GM21723 (cell line): Measurements from ENCODE around the gene DYNLT1.

Experiments
- ATAC-seq: cut with Tn5 transposase; IDR thresholded peaks from one replicate; pipeline ENCODE4 v1.9.1; 2021; ENCODE audit warnings: mild to moderate bottlenecking, moderate library complexity; ENCODE audit not compliant: unreplicated experiment

The DYNLT1 gene

GRCh38 chr6:158604048-158604406, 40.5 kb downstream of the DYNLT1 start:
- ATAC-seq, result no peak

DNA sequence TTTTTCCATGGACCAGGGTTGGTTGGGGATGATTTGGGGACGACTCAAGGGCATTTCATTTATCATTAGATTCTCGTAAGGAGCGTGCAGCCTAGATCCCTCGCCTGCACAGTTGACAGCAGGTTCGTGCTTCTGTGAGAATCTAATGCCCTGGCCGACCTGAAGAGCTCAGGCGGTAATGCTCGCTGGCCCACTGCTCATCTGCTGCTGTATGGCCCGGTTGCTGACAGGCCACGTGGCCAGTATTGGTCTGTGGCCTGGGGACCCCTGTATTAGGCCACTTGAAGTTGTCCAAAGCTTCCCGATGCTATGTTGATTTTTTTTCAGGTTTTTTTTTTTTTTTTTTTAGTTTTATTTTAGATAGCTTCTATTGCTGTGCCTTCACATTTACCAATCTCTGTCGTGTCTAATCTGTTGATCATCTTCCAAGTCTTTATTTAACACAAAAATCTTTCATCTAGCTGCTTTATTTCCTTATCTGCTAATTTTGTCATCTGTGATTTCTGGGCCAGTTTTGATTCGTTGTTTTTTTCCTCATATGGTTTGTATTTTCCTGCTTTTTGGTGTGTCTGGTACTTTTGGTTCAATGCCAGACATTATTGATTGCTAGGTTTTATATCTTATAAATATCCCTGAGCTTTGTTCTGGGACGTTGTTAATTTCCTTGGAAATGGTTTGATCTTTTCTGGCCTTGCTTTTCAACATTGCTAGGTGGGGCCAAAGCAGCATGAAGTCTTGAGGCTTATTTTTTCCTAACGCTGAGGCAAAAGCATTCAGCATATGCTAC, 41.1 kb downstream of the DYNLT1 start:
- ATAC-seq, result no peak

DNA sequence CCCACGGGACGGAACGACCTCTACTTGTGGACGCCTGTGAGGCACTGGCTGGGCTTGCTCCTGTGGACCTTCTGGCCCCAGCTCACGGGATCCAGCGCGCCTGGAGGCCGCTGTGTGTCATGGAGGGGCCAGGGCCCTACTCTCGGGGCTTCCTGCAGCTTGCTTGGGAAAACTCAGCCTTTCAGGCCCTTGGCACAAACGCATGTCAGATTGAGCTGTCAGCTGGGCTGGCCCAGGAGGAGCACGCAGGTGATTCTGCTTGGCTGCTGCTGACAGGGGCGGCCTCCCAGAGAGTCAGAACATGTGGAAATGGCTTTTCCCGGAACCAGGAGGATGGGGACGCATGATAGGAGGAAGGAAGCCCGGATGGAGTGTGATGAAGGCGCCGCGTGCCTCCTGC, 44.9 kb downstream of the DYNLT1 start:
- ATAC-seq, result no peak

- ATAC-seq, result no peak
Measured at GRCh38 chr6:158597565-158597964, 47.0 kb downstream of the DYNLT1 start.

- ATAC-seq, result no peak
Measured at GRCh38 chr6:158596861-158597260, 47.7 kb downstream of the DYNLT1 start.

GRCh38 chr6:158595223-158595622, 49.3 kb downstream of the DYNLT1 start:
- ATAC-seq, result no peak

GRCh38 chr6:158593670-158594069, 50.9 kb downstream of the DYNLT1 start:
- ATAC-seq, result no peak

- ATAC-seq, result no peak
Measured at GRCh38 chr6:158591810-158592209, 52.7 kb downstream of the DYNLT1 start.

- ATAC-seq, result no peak
Measured at GRCh38 chr6:158591134-158591809, 53.3 kb downstream of the DYNLT1 start.

GRCh38 chr6:158589366-158589765, 55.2 kb downstream of the DYNLT1 start:
- no peak for ATAC-seq

GRCh38 chr6:158586652-158587051, 57.9 kb downstream of the DYNLT1 start:
- ATAC-seq, result no peak
